ENCODE results near the gene OR10D3. TPM values are rescaled to one million over a fixed set of nuclear protein-coding genes. Genes with fewer than 3 reads are reported as not detected.

The OR10D3 gene
- total RNA-seq, 3 donors from 2014 or later (not counting 1 experiment from before 2014, with no cell fraction given) = not detected

GRCh38 chr11:124193221-124194010 is 10.3 kb downstream of the OR10D3 start:
- Mint-ChIP-seq H3K36me3 (no peaks in the 10 kb centered on the region), H3K27ac (no peak overlapping the region), H3K4me3 (no peak overlapping the region), H3K4me1 (no peaks in the 10 kb centered on the region), H3K27me3 (ENCODE audit: low read depth in 2 of 2) (peaks cover 0 to 9% of the 10 kb centered on the region in 2 donors), H3K9me3 (no peaks in the 10 kb centered on the region)
- Histone ChIP-seq H3K27ac (ENCODE audit: low read length) (no peak overlapping the region), H3K36me3 (ENCODE audit: control insufficient read depth, insufficient read depth, low read length) (no peaks in the 10 kb centered on the region), H3K27me3 (ENCODE audit: control insufficient read depth, insufficient read depth, low read length) (no peaks in the 10 kb centered on the region), H3K4me3 (ENCODE audit: low read length) (no peak overlapping the region), H3K9me3 (ENCODE audit: control insufficient read depth, insufficient read depth, low read length) (no peaks in the 10 kb centered on the region), H3K4me1 (ENCODE audit: control insufficient read depth, insufficient read depth, low read length) (no peaks in the 10 kb centered on the region)
- DNase-seq = no peak
- 76% methylated on average over 6 of the region's 6 CpGs for WGBS (ENCODE audit: insufficient coverage)
- TF ChIP-seq, protein P1, sequence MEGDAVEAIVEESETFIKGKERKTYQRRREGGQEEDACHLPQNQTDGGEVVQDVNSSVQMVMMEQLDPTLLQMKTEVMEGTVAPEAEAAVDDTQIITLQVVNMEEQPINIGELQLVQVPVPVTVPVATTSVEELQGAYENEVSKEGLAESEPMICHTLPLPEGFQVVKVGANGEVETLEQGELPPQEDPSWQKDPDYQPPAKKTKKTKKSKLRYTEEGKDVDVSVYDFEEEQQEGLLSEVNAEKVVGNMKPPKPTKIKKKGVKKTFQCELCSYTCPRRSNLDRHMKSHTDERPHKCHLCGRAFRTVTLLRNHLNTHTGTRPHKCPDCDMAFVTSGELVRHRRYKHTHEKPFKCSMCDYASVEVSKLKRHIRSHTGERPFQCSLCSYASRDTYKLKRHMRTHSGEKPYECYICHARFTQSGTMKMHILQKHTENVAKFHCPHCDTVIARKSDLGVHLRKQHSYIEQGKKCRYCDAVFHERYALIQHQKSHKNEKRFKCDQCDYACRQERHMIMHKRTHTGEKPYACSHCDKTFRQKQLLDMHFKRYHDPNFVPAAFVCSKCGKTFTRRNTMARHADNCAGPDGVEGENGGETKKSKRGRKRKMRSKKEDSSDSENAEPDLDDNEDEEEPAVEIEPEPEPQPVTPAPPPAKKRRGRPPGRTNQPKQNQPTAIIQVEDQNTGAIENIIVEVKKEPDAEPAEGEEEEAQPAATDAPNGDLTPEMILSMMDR (IDR thresholded peaks at IDR 0.05) = no peak
- intact Hi-C loops (cut with micrococcal nuclease) = no loop called here
- no peak for ATAC-seq

DNA sequence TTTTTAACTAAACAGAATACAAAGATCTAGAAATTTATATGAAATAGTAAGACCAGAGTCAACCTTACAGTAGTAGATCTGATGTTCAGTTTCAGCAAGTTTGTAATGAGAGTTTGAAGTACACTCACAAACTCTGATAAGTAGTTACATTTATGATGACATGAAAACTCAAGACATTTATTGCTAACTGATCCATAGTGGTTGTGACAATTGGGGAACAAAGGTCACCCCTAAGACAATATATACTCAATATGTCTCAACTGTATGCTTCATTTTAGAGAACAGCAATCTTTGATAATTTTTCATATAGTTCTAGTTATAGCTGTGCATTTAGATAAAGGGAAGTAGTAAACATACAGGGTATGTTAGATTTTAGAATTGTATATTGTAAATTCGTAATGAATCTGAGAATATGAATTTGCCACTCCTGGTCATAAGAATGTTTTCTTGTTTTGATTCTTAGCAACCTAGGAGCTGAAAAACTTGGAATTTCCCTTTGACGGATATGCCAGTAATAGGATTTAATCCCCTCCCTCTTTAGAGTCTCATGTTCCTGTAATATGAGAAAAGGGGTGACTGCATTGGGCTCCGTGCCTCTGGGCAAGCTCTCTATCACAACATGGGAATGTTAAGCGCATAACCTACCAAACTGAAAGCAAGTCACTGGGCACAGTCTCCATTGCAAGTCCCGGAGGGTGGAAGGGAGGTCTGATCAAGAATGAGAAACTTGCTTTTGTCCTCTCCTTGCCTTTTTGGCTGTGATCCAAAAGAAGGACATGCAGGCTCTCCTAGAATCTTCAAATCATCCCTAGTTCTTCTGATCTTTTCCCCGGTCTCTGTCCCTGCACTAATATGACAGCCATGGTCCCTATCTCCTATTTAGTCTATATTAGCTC is 11.4 kb downstream of the OR10D3 start:
- no peaks in the 10 kb centered on the region for H3K36me3 Mint-ChIP-seq
- no peak overlapping the region for H3K27ac Mint-ChIP-seq
- TF ChIP-seq, protein P1 (IDR thresholded peaks at IDR 0.05) = no peak
- Histone ChIP-seq H3K27ac (ENCODE audit: low read length) (no peak overlapping the region), H3K9me3 (ENCODE audit: control insufficient read depth, insufficient read depth, low read length) (no peaks in the 10 kb centered on the region), H3K4me3 (ENCODE audit: low read length) (no peak overlapping the region), H3K4me1 (ENCODE audit: control insufficient read depth, insufficient read depth, low read length) (no peaks in the 10 kb centered on the region), H3K27me3 (ENCODE audit: control insufficient read depth, insufficient read depth, low read length) (no peaks in the 10 kb centered on the region), H3K36me3 (ENCODE audit: control insufficient read depth, insufficient read depth, low read length) (no peaks in the 10 kb centered on the region)
- H3K9me3 Mint-ChIP-seq = no peaks in the 10 kb centered on the region
- ATAC-seq (no peak), DNase-seq (no peak)
- H3K4me1 Mint-ChIP-seq = no peaks in the 10 kb centered on the region
- no peak overlapping the region for H3K4me3 Mint-ChIP-seq
- peaks cover 0 to 12% of the 10 kb centered on the region in 2 donors for H3K27me3 Mint-ChIP-seq (ENCODE audit: low read depth in 2 of 2)
- 89% methylated on average over 6 of the region's 6 CpGs for WGBS (ENCODE audit: insufficient coverage)
- intact Hi-C loops (cut with micrococcal nuclease) = loop anchor here (1.0 kb wide), 1 partner anchor 123 kb away; no protein-coding TSS in a partner anchor

GRCh38 chr11:124195189-124195734 is 12.1 kb downstream of the OR10D3 start:
- H3K9me3 ChIP-seq (ENCODE audit: control insufficient read depth, insufficient read depth, low read length) = no peaks in the 10 kb centered on the region
- TF ChIP-seq, protein P1 (IDR thresholded peaks at IDR 0.05) = peak; percentile 58
- H3K4me1 Mint-ChIP-seq = no peaks in the 10 kb centered on the region
- ATAC-seq (peak; percentile 53 to 73 (median 67)), DNase-seq (peak in 1 of 2 donors; percentile 65)
- H3K4me3 Mint-ChIP-seq = no peak overlapping the region
- H3K9me3 Mint-ChIP-seq = no peaks in the 10 kb centered on the region
- no peaks in the 10 kb centered on the region for H3K27me3 ChIP-seq (ENCODE audit: control insufficient read depth, insufficient read depth, low read length)
- no peaks in the 10 kb centered on the region for H3K4me1 ChIP-seq (ENCODE audit: control insufficient read depth, insufficient read depth, low read length)
- no peaks in the 10 kb centered on the region for H3K36me3 ChIP-seq (ENCODE audit: control insufficient read depth, insufficient read depth, low read length)
- no peaks in the 10 kb centered on the region for H3K36me3 Mint-ChIP-seq
- H3K27ac ChIP-seq (ENCODE audit: low read length) = no peak overlapping the region
- intact Hi-C loops (cut with micrococcal nuclease) = loop anchor here (1.0 kb wide), 1 partner anchor 124 kb away; no protein-coding TSS in a partner anchor
- H3K4me3 ChIP-seq (ENCODE audit: low read length) = no peak overlapping the region
- no peak overlapping the region for H3K27ac Mint-ChIP-seq
- WGBS (ENCODE audit: insufficient coverage) = 55% methylated on average over 3 of the region's 4 CpGs
- peaks cover 0 to 16% of the 10 kb centered on the region in 2 donors for H3K27me3 Mint-ChIP-seq (ENCODE audit: low read depth in 2 of 2)

All from natural killer cell (primary cell).